ENCODE data around the gene NSMCE1.

GRCh38 chr16:27224741-27225300 lies 43.8 kb downstream of the NSMCE1 start:
- no peak for TF ChIP-seq POLR2A (IDR thresholded peaks at IDR 0.05)
- TF ChIP-seq CTCF (IDR thresholded peaks at IDR 0.05), result no peak
- TF ChIP-seq EP300 (IDR thresholded peaks at IDR 0.05; ENCODE audit: low read depth), result no peak
- TF ChIP-seq POLR2AphosphoS5 (IDR thresholded peaks at IDR 0.05), result no peak

Measured in transverse colon (tissue), 4 donors.